Right atrium auricular region (tissue), 2 donors: ENCODE data around the gene ZFC3H1. TPM values are rescaled to one million over a fixed set of nuclear protein-coding genes. Genes with fewer than 3 reads are reported as not detected.

ENCODE experiments used
- DNase-seq: peaks from one replicate; pipeline ENCODE4 v3.0.0-alpha.2; 2019; ENCODE audit warnings: low spot score
- H3K27ac ChIP-seq, 2 donors: fragments of 200-600 bp; sonication (generic); 1 replicate in 1 of 2; 2 replicates in 1 of 2; pipeline ENCODE4 v1.5.1; 2016 to 2019
- H3K27me3 ChIP-seq, 2 donors: fragments of 200-600 bp; sonication (generic); one replicate each; pipeline versions ENCODE4 v1.5.1 to v1.6.0; 2017 to 2019
- H3K36me3 ChIP-seq: fragments of 200-600 bp; sonication (generic); one replicate; pipeline ENCODE4 v1.5.1; 2016
- H3K4me1 ChIP-seq, 2 donors: fragments of 200-600 bp; sonication (generic); one replicate each; pipeline versions ENCODE4 v1.5.1 to v1.6.0; 2017 to 2019
- H3K4me3 ChIP-seq, 2 donors: fragments of 200-600 bp; sonication (generic); 1 replicate in 1 of 2; 2 replicates in 1 of 2; pipeline ENCODE4 v1.5.1; 2017 to 2019; ENCODE audit warnings: mild to moderate bottlenecking in 1 of 2, moderate library complexity in 1 of 2
- H3K9me3 ChIP-seq, 2 donors: fragments of 200-600 bp; sonication (generic); one replicate each; pipeline ENCODE4 v1.5.1; 2019
- CTCF ChIP-seq, 2 donors: fragments of 200-600 bp; sonication (generic); IDR thresholded peaks; one replicate each; pipeline ENCODE4 v1.5.1; 2019; ENCODE audit warnings: antibody characterized with exemption in 2 of 2
- total RNA-seq, 2 donors: library from RNA; depleted of rRNA; stranded (reverse); fragments of >200 nt; gene quantifications; one replicate each; pipeline ENCODE4 v1.1.0, GENCODE V29; 2016

The ZFC3H1 gene
- total RNA-seq, 2 donors from 2014 or later: 19.5 to 22.8 TPM

GRCh38 chr12:71639341-71639760, 24.3 kb downstream of the ZFC3H1 start:
- Histone ChIP-seq H3K27me3 (no peaks in the 10 kb centered on the region), H3K9me3 (no peaks in the 10 kb centered on the region), H3K4me3 (no peak overlapping the region), H3K4me1 (no peaks in the 10 kb centered on the region), H3K36me3 (peaks cover 79% of the 10 kb centered on the region), H3K27ac (no peak overlapping the region)
- no peak for TF ChIP-seq CTCF (IDR thresholded peaks at IDR 0.05)
- no peak for DNase-seq

DNA sequence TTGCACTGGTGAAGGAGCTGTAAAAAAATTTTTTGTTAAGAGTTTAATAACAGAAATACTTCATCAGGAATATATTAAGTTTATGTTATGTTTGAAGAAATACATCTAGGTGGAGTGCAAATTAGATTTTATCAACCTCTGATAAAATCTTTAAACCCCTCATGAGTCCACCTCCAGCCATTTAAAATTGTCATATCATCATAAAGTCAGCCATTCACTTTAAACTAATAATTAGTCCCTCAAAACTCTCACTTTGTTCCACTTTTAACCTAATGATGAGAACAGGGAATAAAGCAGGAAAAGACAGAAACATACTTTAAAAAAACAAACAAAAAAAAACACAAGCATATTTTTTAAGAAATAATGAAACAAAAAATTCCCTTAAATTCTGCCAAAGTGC, 25.1 kb downstream of the ZFC3H1 start:
- H3K9me3 ChIP-seq: no peaks in the 10 kb centered on the region
- no peaks in the 10 kb centered on the region for H3K27me3 ChIP-seq
- H3K27ac ChIP-seq: no peak overlapping the region
- no peak for TF ChIP-seq CTCF (IDR thresholded peaks at IDR 0.05)
- no peak for DNase-seq
- H3K36me3 ChIP-seq: peaks cover 79% of the 10 kb centered on the region
- H3K4me1 ChIP-seq: no peaks in the 10 kb centered on the region
- H3K4me3 ChIP-seq: no peak overlapping the region

GRCh38 chr12:71636704-71637115, 26.9 kb downstream of the ZFC3H1 start:
- Histone ChIP-seq H3K4me1 (no peaks in the 10 kb centered on the region), H3K9me3 (no peaks in the 10 kb centered on the region), H3K36me3 (peaks cover 80% of the 10 kb centered on the region), H3K27me3 (no peaks in the 10 kb centered on the region), H3K4me3 (no peak overlapping the region), H3K27ac (no peak overlapping the region)
- TF ChIP-seq CTCF (IDR thresholded peaks at IDR 0.05): peak; percentile 34 to 78
- no peak for DNase-seq

- Histone ChIP-seq H3K27ac (no peak overlapping the region), H3K27me3 (no peaks in the 10 kb centered on the region), H3K9me3 (no peaks in the 10 kb centered on the region), H3K4me1 (peaks cover 0 to 8% of the 10 kb centered on the region in 2 donors), H3K36me3 (peaks cover 86% of the 10 kb centered on the region), H3K4me3 (no peak overlapping the region)
- no peak for TF ChIP-seq CTCF (IDR thresholded peaks at IDR 0.05)
- no peak for DNase-seq
Measured at GRCh38 chr12:71627438-71628002, 36.1 kb downstream of the ZFC3H1 start.

DNA sequence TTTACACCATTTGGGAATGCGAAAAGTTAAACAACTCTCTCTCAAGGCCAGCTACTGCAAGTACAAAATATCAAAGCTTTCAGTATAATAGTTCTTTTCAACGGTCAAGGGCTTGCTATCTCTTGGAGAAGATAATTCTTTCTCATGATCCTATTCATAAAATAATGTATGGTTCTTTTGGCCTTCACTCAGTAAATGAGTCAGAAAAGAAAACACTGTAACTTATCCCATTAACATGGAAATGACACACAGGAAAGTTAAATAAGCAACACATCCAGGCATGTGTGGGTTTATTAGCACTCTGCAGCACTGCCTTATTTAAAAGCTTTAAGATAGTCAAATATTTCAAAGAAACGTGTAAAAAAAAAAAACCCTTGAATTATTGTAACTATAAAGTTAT, 36.9 kb downstream of the ZFC3H1 start:
- no peak for DNase-seq
- H3K4me1 ChIP-seq: peaks cover 0 to 8% of the 10 kb centered on the region in 2 donors
- no peak overlapping the region for H3K4me3 ChIP-seq
- H3K27me3 ChIP-seq: no peaks in the 10 kb centered on the region
- no peak overlapping the region for H3K27ac ChIP-seq
- H3K9me3 ChIP-seq: no peaks in the 10 kb centered on the region
- H3K36me3 ChIP-seq: peaks cover 86% of the 10 kb centered on the region
- no peak for TF ChIP-seq CTCF (IDR thresholded peaks at IDR 0.05)

GRCh38 chr12:71626098-71626497, 37.5 kb downstream of the ZFC3H1 start:
- Histone ChIP-seq H3K27ac (no peak overlapping the region), H3K27me3 (no peaks in the 10 kb centered on the region), H3K4me1 (peaks cover 0 to 8% of the 10 kb centered on the region in 2 donors), H3K36me3 (peaks cover 87% of the 10 kb centered on the region), H3K4me3 (no peak overlapping the region), H3K9me3 (no peaks in the 10 kb centered on the region)
- no peak for TF ChIP-seq CTCF (IDR thresholded peaks at IDR 0.05)
- no peak for DNase-seq
